TTC549 (cell line): ENCODE results near the gene GPR18.
"Not testable (repeated sequence)": the region's sequence is repeated elsewhere in the genome, so short reads cannot be mapped to it uniquely, and the experiment has no call there.

Experiments
- FAIRE-seq: peaks from 2 replicates; lab custom pipeline; 2012; peaks lifted over from hg19 to GRCh38; lab: Jason Lieb, UNC

Gene GPR18

DNA sequence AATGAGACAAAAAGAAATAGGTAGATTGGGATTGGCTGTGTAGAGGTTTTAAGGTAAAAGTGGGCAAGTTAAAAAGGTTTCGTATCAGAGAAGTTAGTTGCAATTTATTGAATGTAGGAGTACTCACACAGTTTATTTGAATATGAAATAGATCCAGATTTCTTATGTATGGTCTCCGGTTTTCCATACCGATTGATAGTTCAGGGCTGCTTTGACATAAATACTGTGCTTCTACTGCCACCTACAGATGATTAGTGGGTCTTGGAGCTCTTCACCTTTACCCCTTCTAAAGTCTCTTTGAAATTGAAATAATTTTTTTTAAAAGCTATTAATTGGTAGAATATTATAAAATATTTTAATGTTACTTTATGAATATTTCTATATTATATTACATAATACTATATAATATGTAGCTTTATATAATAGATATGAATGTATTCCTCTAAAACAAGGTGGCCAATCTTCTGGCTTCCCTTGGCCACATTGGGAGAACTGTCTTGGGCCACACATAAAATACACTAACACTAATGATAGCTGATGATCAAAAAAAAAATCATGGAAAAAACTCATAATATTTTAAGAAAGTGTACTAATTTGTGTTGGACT is 7.7 kb upstream of the GPR18 start:
- peak; percentile 93 for FAIRE-seq

DNA sequence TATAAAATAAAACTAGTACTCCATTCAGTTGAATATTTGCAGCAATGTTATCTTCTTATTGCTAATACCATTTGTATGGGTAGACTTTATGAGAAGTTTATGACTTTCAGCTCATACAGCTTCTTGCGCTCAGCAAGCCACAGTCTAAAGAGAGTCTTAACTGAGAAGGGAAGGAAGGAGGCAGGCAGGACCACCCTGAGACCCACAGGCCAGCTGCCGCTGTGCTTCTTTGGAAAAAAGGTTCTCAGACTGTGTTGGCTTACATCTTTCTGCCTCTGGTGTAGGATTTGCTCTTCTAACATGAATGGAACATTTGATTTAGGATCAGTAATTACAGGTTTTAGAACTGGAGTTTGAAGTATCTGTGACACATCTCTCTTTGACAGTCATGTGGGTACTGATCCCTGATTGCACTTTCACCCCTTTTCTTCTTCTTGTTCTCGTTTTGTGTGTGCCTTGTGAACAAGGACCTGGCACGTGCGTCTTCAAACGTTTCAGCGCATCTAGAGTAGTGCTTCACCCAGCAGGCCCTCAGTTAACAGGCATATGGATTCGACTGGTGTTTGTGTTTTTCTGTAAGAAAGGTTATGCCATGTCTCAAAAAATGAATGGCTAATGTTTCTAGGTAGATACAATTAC is 7.1 kb upstream of the GPR18 start:
- FAIRE-seq: no peak

DNA sequence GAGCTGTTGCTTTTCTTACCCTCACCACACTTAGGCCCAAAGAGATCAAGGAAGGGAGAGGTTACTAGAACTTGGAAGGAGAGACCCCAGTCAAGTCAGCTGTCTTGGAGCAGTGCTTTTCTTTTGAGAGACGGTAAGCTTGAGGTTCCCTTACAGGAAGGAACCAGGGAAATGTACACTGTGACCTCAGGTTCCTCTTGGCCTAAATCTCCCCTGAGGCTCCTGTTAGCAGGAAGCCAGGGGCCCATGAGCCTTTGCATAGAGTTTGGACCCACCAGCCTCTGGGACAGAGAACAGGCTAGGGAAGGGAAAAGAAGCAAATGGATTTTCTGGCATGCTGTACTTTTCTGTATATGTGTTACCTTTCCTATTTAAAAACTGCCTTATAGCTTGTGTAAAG is 5.9 kb upstream of the GPR18 start:
- no peak for FAIRE-seq

DNA sequence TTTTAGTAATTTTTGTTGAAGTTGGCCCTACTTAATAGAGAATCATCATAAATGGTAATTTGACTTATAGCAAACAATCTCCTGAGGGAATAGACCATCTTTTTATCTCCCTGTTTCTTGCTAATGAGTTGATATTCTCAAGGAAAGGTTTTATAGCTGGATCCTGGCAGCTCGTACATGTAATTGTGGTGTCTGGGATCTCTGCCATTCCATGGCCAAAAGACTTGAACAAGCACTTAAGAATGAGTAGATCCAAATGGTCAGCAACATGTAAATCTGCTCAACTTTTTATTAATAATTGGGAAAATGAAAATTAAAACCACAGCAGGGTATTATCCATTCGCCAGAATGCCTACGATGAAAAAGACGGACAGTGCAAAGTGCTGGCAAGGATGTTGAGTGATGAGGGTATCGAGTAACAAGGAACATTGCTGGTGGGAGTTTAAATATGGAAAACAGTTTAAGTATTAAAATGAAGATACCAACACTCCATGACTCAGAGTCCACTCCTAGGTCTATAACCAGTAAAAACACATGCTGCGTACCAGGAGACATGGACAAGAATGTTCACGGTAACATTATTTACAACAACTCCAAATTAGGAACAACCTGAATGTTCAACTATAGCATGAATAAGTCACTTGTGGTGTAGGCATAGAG is 5.1 kb upstream of the GPR18 start:
- FAIRE-seq: no peak

DNA sequence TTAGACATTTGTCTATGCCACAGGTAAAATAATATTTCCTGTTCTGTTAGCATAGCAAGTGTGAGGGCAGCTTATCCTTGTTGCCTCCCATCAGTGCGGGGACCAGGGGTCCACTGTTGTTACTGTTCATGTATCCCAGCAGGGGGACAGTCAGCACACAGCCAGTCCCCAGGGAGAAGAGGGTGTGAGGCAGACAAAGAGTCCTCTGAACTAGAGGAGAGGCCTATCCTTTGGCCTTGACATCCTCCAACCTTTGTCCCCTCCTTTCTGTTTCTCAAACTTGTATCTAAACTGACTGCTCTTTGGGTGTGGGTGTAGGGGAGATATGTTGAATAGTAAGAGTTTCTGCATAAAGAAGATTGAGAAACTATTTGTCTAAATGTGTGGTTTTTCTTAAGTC is 2.9 kb upstream of the GPR18 start:
- no peak for FAIRE-seq

DNA sequence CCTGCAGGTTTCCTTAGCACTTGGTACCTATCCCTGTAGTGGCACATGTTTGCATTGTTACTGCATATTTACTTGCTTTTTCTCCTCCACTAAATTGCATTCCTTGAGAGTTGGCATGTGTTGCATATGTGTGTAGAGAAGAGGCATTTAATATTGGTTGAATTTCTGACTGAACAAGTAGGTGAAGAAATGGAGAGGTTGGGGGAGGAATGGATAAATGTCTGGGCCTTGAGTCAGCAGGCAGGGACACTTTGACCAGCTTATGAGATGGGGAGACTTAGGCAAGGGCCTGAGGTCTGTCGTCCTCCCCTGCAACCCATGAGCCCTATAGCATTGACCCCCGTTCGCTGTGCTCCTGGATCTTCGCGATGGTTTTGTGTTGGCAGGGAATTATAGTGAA is 2.0 kb upstream of the GPR18 start:
- no peak for FAIRE-seq

DNA sequence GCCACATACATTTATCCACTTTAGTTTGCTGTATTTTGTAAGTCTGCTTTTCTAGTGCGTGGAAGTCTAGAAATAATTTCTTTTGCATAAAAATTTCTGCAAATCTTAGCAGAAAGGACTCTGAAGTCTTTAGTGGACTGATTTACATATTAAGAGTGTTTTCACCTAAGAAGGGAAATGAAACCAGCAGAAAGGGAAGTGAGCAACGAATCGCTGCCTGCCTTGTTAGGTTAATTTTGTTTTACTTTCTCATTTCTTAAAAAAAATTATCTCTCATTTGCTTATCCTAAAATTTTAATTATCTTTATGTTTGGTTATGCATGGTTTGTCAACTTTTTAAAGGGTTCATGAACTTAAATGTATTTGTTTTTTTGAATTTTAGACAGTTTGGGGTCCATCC is 767 bp upstream of the GPR18 start:
- no peak for FAIRE-seq

DNA sequence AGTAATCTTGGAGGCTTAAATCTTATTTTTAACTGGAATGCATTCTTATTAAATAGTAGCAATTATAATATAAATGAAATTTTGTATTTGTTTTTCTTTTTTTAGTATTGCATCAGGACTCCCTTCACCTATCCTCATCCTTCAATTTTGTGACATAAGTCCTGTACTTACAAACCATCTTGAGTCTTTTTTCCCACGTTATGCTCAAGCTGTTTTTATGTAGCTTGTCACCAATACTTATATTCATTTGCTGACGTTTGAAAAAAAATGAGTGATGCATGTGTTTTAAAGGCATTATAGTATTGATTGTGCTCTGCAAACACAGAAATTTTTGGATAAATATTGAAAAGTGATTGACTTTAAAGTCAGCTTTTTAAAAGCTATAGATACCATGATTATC is 888 bp downstream of the GPR18 start:
- FAIRE-seq: no peak

DNA sequence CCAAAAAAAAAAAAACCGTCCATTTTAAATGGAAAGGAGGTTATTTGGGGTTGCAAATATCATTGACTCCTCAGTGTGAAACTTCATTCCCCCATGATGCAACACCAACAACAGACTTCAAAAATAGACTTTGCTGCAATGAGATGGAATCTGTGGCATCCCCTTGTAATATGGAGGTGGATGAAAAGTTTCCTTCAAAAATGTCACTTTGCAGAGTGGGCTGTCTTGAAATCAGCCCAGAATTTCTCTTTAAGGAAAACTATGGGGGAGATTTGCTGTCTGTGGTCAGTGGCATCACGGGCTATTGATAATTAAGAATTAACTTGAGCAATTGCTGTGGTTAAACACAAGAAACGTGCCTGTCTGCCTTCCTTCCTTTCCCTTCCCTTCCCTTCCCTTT is 1.5 kb downstream of the GPR18 start:
- FAIRE-seq: no peak

DNA sequence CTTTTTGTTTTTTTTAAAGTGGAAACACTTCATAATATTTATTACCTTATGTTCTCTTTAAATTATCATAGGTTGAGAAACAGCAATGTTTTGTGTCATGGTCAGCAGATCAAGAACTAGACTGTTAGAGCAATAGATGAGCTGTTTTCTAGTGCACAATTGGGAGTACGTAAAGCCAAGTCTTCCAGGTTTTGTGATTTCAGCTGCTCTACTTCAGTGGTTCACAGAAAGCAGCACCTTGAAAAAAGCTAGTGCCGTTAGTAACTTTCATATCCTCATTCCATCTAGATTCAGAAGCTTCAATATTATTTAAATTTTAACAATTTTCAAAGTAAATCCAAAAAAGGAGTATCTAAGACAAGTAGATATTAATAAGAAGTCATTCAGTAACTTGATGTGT is 1.9 kb downstream of the GPR18 start:
- no peak for FAIRE-seq

DNA sequence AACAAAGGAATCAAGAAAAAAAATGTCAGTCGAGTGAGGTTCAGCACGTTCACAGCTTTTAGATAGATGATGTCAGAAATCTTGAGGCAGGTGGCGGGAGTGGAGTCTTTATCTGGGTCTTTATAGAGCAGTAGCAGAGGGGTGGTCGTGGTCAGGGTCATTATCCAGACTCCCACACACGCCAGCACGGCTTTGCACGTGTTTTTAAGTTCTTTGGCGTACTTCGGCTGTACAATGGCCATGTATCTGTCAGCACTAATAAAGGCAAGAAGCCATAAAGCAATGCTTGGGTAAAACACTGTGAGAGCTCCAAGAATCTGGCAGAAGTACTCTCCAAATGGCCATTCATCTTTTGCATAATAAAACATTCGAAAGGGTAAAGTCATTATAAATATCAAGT is 2.9 kb downstream of the GPR18 start:
- FAIRE-seq: no peak

DNA sequence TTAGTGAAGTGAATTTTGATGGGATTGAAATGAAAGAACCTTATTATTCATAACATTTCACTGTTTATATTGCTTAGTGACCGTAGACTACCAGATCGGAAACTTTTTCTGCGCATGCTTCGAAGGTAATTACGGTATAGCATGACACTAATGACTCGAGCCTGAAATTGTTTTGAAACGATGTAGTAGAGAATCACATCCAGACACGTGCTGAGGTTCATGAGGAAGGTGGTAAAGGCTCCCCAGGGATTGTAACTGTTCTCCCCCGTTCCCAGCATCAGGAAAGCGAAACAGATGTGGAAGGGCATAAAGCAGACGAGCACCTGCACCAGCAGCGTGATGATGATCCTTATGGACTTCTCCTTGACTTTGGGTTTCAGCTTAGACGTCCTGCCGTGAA is 3.3 kb downstream of the GPR18 start:
- FAIRE-seq: no peak

DNA sequence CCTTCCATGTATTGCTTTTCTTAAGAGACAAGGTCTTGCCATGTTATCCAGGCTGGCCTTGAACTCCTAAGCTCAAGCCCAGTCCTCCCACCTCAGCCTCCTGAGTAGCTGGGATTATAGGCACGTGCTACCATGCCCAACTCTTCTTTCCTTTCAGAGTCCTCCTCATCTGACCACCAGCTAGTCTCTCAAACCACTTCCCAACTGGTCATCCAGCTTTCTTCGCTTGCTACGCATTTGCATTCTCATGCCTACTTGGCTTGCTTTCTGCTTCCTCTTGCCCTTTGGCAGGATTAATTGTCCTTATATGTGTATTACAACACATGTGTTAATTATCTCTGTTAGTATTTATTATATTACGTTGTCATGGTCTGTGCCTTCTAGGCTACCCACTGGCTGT is 6.3 kb downstream of the GPR18 start:
- no peak for FAIRE-seq

DNA sequence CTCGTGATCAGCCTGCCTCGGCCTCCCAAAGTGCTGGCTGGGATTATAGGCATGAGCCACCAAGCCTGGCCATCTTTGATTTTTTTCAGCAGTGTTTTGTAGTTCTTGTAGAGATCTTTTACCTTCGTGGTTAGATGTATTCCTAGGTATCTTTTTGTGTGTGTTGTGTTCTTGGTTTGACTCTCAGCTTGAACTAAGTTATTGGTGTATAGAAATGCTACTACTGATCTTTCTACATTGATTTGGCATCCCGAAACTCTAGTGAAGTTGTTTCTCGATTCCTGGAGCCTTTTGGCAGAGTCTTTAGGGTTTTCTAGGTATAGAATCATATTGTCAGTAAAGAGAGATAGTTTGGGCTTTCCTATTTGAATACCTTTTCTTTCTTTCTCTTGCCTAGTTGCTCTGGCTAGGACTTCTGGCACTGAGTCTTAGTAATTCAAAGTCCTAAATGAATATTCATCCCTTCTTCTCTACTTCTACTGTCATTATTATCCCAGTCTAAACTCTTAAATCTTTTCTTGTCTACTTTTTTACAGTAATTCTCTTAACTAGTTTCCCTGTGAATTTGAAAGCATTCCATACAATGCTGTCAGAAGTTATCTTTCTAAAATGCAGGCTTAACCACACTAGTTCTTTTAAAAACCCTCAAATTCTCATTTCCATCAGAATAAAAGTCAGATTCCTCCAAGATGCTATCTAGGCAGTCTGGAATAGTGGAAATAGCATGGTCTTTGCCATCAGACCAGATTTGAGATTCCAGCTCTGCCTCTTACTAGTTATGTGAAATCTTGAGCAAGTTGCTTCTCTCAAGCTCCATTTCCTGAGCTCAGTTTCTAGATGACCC is 7.0 kb downstream of the GPR18 start:
- no peak for FAIRE-seq

DNA sequence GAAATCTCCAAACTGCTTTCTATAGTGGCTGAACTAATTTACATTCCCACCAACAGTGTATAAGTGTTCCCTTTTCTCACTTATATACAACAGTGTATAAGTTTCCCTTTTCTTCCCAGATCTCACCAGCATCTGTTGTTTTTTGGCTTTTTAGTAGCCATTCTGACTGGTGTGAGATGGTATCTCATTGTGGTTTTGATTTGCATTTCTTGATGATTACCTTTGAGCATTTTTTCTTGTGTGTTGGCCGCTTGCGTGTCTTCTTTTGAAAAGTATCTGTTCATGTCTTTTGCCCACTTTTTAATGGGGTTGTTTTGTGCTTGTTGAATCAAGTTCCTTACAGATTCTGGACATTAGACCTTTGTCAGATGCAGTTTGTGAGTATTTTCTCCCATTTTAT is 8.6 kb downstream of the GPR18 start:
- not testable (repeated sequence) for FAIRE-seq

DNA sequence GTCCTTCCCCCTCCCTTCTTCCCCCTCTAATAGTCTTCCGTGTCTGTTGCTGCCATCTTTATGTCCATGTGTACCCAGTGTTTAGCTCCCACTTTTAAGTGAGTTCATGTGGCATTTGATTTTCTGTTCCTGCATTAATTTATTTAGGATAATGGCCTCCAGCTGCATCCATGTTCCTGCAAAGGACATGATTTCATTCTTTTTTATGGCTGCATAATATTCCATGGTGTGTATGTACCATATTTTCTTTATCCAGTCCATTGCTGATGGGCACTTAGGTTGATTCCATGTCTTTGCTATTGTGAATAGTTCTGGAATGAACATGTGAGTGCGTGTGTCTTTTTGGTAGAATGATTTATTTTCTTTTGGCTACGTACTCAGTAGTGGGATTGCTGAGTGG is 9.0 kb downstream of the GPR18 start:
- not testable (repeated sequence) for FAIRE-seq

DNA sequence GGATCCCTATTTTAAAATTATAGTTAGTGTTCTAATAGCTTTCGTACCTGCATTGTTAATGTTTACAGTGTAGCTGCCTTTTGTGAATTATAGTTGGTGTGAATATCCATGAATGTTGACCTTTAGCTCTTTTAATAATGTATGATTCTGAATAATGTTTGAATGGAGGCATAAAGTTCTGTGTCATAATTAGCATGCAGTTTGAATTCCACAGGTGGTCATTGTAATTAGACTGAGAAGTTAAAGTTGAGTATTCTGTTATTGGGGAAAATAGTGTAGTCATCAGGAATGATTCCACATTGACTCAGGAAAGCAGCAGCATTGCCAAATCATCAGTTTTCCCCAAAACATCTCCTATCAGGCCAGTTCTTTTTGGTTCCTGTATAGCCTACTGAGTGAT is 12.1 kb downstream of the GPR18 start:
- FAIRE-seq: no peak

DNA sequence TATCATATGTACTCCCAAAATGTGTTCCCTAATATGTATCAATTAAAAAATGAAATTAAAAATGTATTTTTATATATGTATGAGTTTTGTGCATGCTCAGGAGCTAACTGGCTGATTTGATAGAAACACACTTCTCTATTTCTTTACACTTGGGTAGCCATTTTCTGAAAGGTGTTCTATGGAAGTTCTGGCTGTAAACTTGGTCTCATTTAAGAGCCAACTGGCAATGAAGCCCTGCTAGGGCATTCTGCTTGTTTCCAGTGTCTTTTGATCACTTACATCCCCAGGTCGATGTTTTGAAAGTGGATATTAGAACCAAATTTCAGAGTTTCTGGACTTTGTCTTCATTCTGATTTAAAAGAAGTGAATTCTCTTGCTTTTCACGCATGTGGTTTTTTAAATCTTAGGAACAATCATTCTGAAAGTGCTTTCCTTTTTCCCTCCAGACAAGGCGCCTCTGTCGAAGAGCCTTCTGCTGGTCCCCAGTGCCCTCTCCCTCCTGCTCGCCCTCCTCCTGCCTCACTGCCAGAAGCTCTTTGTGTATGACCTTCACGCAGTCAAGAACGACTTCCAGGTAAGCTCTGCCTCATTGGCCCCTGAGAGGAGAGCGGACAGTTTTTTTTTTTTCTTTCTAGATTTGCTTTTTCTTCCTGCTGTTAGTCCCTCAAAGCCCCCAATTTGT is 20.1 kb downstream of the GPR18 start:
- FAIRE-seq: no peak

DNA sequence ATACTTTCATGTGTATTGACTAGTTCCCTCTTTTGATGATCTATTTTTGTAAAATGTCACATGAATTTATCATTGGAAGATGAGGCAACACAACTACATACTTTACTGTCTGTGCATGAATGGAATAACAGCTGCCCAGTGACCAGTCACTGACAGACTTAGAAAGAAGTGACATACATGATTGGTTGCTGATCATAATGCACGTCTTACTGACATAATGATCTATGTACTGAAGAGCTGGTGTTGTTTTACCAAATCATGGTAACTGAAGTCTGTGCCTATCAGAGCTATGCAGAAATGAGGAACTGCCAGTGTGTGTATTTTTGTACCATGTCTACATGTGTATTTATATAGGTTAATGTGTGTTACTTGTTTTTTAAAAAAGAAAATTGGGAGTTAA is 26.5 kb downstream of the GPR18 start:
- FAIRE-seq: no peak

DNA sequence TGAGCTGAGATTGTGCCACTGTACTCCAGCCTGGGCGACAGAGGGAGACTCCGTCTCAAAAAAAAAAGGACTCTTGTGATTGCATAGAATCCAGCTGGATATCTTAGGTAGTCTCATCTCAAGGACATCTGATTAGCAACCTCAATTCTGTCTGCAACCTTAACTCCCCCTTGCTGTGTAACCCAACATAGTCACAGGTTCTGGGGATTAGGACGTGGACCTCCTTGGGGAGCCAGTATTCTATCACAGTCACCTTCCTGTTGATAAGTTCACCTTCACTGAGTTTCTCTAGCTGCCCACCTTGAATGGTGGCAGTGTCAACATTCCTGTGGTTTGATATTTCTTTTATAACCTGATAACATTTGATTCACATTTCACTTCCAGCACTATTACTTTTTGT is 27.2 kb downstream of the GPR18 start:
- FAIRE-seq: no peak

DNA sequence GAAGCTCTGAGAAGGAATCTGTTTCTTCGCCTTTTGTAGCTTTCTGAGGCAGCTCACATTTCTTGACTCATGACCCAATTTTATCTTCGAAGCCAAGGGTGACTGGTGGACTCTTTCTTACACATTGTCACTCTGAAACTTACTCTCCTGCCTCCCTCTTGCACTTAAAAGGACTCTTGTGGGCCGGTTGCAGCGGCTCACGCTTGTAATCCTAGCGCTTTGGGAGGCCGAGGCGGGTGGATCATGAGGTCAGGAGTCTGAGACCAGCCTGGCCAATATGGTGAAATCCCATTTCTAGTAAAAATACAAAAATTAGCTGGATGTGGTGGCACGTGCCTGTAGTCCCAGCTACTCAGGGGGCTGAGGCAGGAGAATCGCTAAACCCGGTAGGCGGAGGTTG is 27.6 kb downstream of the GPR18 start:
- not testable (repeated sequence) for FAIRE-seq
